Transverse colon (tissue), 4 donors: ENCODE measurements around the gene DISC1. TPM values are rescaled to one million over a fixed set of nuclear protein-coding genes. Genes with fewer than 3 reads are reported as not detected.
A peak's percentile ranks its signal among the peaks of the same experiment; 100 is the strongest.
"Not testable (repeated sequence)": the region's sequence is repeated elsewhere in the genome, so short reads cannot be mapped to it uniquely, and the experiment has no call there.

Experiments used
- DNase-seq: peaks from one replicate; pipeline ENCODE4 v3.0.0-alpha.2; 2019
- H3K27ac ChIP-seq, 4 donors: fragments of 200-600 bp; sonication (generic); 2 replicates each; pipeline ENCODE4 v1.5.1; 2016 to 2018; ENCODE audit warnings: inconsistent platforms in 4 of 4
- H3K27me3 ChIP-seq: fragments of 200-600 bp; sonication (generic); 2 replicates; pipeline ENCODE4 v1.5.1; 2017; ENCODE audit warnings: inconsistent platforms
- H3K36me3 ChIP-seq, 4 donors: fragments of 200-600 bp; sonication (generic); 2 replicates each; pipeline ENCODE4 v1.5.1; 2017 to 2019; ENCODE audit warnings: inconsistent platforms in 4 of 4
- H3K4me1 ChIP-seq, 4 donors: fragments of 200-600 bp; sonication (generic); 2 replicates each; pipeline ENCODE4 v1.5.1; 2017 to 2020; ENCODE audit warnings: inconsistent platforms in 4 of 4
- H3K4me3 ChIP-seq, 4 donors: fragments of 200-600 bp; sonication (generic); 1 replicate in 1 of 4; 2 replicates in 3 of 4; pipeline versions ENCODE4 v1.5.1 to v1.6.1; 2017 to 2019; ENCODE audit warnings: inconsistent platforms in 4 of 4
- H3K9me3 ChIP-seq, 2 donors: fragments of 200-600 bp; sonication (generic); 2 replicates each; pipeline ENCODE4 v1.5.1; 2017 to 2019; ENCODE audit warnings: inconsistent platforms in 2 of 2
- CTCF ChIP-seq, 5 experiments: fragments of 200-600 bp in 3 of 5; fragments of 450-650 bp in 2 of 5; sonication (generic) in 3 of 5; IDR thresholded peaks; 1 replicate in 2 of 5; 2 replicates in 3 of 5; pipeline ENCODE4 v1.5.1; 2016 to 2017; ENCODE audit warnings: antibody characterized with exemption in 5 of 5, inconsistent platforms in 3 of 5, mild to moderate bottlenecking in 2 of 5, moderate library complexity in 1 of 5
- EP300 ChIP-seq: sonication (generic); formaldehyde crosslinking; IDR thresholded peaks from one replicate; pipeline ENCODE4 v1.6.1; 2017; ENCODE audit warnings: antibody characterized with exemption, low read depth
- POLR2A ChIP-seq: fragments of 450-650 bp; IDR thresholded peaks from one replicate; pipeline ENCODE4 v1.6.1; 2016; ENCODE audit warnings: antibody characterized with exemption, mild to moderate bottlenecking, moderate library complexity
- POLR2AphosphoS5 ChIP-seq, 3 donors: sonication (generic); formaldehyde crosslinking; IDR thresholded peaks; one replicate each; pipeline ENCODE4 v1.6.1; 2016; ENCODE audit warnings: antibody characterized with exemption in 3 of 3
- WGBS, 2 donors: methylation state at CpG; one replicate each; pipeline ENCODE4 v1.1.5; 2018; ENCODE audit warnings: low coverage in 1 of 2; 5-methylcytosine and 5-hydroxymethylcytosine counted together
- in situ Hi-C, 4 donors: fragments of 200-750 bp; cut with MboI; loops; one replicate each; pipeline versions ENCODE4 v1.15.0 to v1.15.1; 2017; ENCODE audit warnings: low sequenced_read_pairs in 3 of 4, low pct_ligation_motif_present in 1 of 4, low pct_unique_long_range_greater_than_20kb in 1 of 4
- intact Hi-C: fragments of 100-400 bp; cut with DNase I; formaldehyde crosslinking; loops from one replicate; pipeline ENCODE4 v1.15.1; 2023; ENCODE audit warnings: low total_unique reads
- total RNA-seq, 4 donors: library from RNA; depleted of rRNA; stranded (reverse); fragments of >200 nt; gene quantifications; one replicate each; pipeline ENCODE4 v1.1.0, GENCODE V29; 2016

DISC1 gene
- total RNA-seq, 4 donors from 2014 or later: 7.8 to 20.3 (median 11.5) TPM

DNA sequence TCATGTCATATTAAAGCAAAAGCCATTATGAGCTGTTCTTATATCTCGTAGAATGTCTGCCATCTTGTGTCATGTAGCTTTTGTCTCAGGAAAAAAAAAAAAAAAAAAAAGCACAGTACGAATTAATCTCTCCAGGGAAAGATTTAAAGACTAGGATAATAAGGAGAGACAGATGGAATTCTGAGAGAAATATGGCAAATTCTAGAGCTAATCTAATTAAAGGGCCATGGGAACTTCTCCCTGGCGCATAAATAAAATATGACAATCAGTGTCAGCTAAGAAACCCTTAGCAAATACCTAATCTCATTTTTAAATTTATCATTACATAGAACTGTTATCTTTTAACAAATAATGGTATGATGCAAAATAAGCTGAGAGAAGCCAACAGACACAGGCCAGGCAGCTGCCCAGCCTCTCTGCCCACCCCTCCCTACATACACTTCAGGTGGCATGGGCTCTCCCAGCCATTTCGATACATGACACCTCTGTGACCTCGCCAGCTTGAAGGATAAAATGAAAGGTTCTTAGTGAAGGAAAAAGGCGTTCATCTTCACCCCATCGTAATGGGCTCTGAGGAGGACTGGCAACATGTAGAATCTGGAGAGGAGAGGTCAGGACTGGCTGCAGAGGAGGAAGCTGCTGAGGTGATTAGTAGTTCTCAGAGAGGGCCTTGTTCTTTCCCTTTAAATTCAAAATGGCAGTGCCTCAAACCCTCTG, 39.8 kb downstream of the DISC1 start:
- Histone ChIP-seq H3K36me3 (no peaks in the 10 kb centered on the region), H3K27me3 (no peaks in the 10 kb centered on the region), H3K9me3 (peaks cover 3 to 24% of the 10 kb centered on the region in 2 donors), H3K4me1 (peaks cover 0 to 12% (median 5%) of the 10 kb centered on the region in 4 donors), H3K27ac (peak overlapping the region in 1 of 4 donors; percentile 20), H3K4me3 (no peak overlapping the region)
- DNase-seq: no peak
- 85 to 91% methylated on average over 7 of the region's 7 CpGs for WGBS, 2 donors
- TF ChIP-seq EP300 (no peak), POLR2AphosphoS5 (IDR thresholded peaks at IDR 0.05) (no peak), CTCF (IDR thresholded peaks at IDR 0.05) (no peak), POLR2A (no peak)
- intact Hi-C loops (no loop called here), in situ Hi-C loops (no loop called here)

GRCh38 chr1:231666937-231667608, 40.5 kb downstream of the DISC1 start:
- WGBS, 2 donors: 14 to 33% methylated on average over 1 of the region's 1 CpG
- Histone ChIP-seq H3K4me3 (no peak overlapping the region), H3K27me3 (no peaks in the 10 kb centered on the region), H3K27ac (peak overlapping the region in 2 of 4 donors; percentile 12 to 20), H3K4me1 (peaks cover 0 to 12% (median 5%) of the 10 kb centered on the region in 4 donors), H3K36me3 (no peaks in the 10 kb centered on the region), H3K9me3 (peaks cover 3 to 24% of the 10 kb centered on the region in 2 donors)
- no peak for DNase-seq
- TF ChIP-seq POLR2AphosphoS5 (IDR thresholded peaks at IDR 0.05): no peak
- TF ChIP-seq EP300: no peak
- no peak for TF ChIP-seq POLR2A
- no peak for TF ChIP-seq CTCF (IDR thresholded peaks at IDR 0.05)
- in situ Hi-C loops: no loop called here
- intact Hi-C loops: no loop called here

DNA sequence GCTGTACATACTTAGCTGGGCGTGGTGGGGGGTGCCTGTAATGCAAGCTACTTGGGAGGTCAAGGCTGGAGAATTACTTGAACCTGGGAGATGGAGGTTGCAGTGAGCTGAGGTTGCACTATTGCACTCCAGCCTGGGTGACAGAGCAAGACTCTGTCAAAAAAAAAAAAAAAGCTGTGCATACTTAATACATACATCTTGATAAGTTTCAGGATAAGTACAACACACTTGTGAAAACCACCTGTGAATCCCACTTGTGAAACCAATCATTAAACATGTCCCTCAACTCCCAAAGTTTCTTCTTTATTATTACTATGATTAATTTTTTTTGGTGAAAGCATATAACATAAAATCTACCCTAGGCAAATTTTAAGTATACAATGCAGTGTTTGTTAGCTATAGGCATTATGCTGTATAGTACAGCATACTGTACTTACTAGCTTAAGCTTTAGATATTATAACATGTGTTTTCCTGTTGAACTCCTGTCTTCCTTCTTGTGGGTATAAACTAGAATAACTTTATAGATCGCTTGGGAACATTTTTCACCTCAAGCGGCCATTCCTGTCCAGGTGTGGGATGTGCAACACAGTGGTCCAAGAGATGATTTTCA, 41.4 kb downstream of the DISC1 start:
- in situ Hi-C loops: no loop called here
- H3K9me3 ChIP-seq: peaks cover 3 to 24% of the 10 kb centered on the region in 2 donors
- no peak for TF ChIP-seq POLR2AphosphoS5 (IDR thresholded peaks at IDR 0.05)
- TF ChIP-seq POLR2A: no peak
- no peak for TF ChIP-seq EP300
- no peak for TF ChIP-seq CTCF (IDR thresholded peaks at IDR 0.05)
- H3K27me3 ChIP-seq: no peaks in the 10 kb centered on the region
- no peak overlapping the region for H3K27ac ChIP-seq
- no peak overlapping the region for H3K4me3 ChIP-seq
- no peaks in the 10 kb centered on the region for H3K36me3 ChIP-seq
- no peak for DNase-seq
- peaks cover 0 to 12% (median 5%) of the 10 kb centered on the region in 4 donors for H3K4me1 ChIP-seq
- intact Hi-C loops: no loop called here
- 86 to 100% methylated on average over 2 to 3 of the region's 3 CpGs for WGBS, 2 donors

- no peaks in the 10 kb centered on the region for H3K36me3 ChIP-seq
- H3K27me3 ChIP-seq: no peaks in the 10 kb centered on the region
- no peak overlapping the region for H3K27ac ChIP-seq
- in situ Hi-C loops (no loop called here), intact Hi-C loops (no loop called here)
- peaks cover 3 to 24% of the 10 kb centered on the region in 2 donors for H3K9me3 ChIP-seq
- H3K4me3 ChIP-seq: no peak overlapping the region
- peaks cover 0 to 15% (median 5%) of the 10 kb centered on the region in 4 donors for H3K4me1 ChIP-seq
- no peak for TF ChIP-seq CTCF (IDR thresholded peaks at IDR 0.05)
- no peak for TF ChIP-seq POLR2AphosphoS5 (IDR thresholded peaks at IDR 0.05)
- no peak for TF ChIP-seq EP300
- no peak for TF ChIP-seq POLR2A
- DNase-seq: no peak
Observed at GRCh38 chr1:231668826-231669225, 42.2 kb downstream of the DISC1 start.

GRCh38 chr1:231669864-231670621, 43.5 kb downstream of the DISC1 start:
- 72 to 78% methylated on average over 4 of the region's 4 CpGs for WGBS, 2 donors

More at GRCh38 chr1:231669864-231670621, 43.5 kb downstream of the DISC1 start:
- intact Hi-C loops, DNase-seq, in situ Hi-C loops, H3K27me3 ChIP-seq, H3K27ac ChIP-seq, H3K4me3 ChIP-seq, H3K36me3 ChIP-seq: not testable (repeated sequence)
- peaks cover 0 to 15% (median 5%) of the 10 kb centered on the region in 4 donors for H3K4me1 ChIP-seq
- peaks cover 3 to 24% of the 10 kb centered on the region in 2 donors for H3K9me3 ChIP-seq
